T-cell (primary cell): ENCODE data around the gene CERS2. TPM values are rescaled to one million over a fixed set of nuclear protein-coding genes. Genes with fewer than 3 reads are reported as not detected.

Experiments used
- ATAC-seq, 4 experiments: fragments of 200-7000 bp in 3 of 4; fragments of 150-1000 bp in 1 of 4; cut with Tn5 transposase; replicated peaks in 1 of 4; 1 replicate in 3 of 4; 2 replicates in 1 of 4; pipeline ENCODE4 v1.10.0; 2021; ENCODE audit warnings: moderate library complexity in 3 of 4, mild to moderate bottlenecking in 2 of 4, moderate number of reproducible peaks in 1 of 4
- CTCF ChIA-PET, 2 donors: fragments of 300-600 bp; sonication (Branson Sonifier 250); formaldehyde crosslinking; loops; one replicate each; lab custom pipeline; 2022; ENCODE audit warnings: antibody characterized with exemption in 2 of 2; lab: Charles Lee
- POLR2A ChIA-PET, 2 donors: fragments of 300-600 bp; sonication (Branson Sonifier 250); formaldehyde crosslinking; loops; one replicate each; lab custom pipeline; 2022; ENCODE audit warnings: antibody characterized with exemption in 2 of 2; lab: Charles Lee
- DNase-seq, 35 experiments: peaks; one replicate each; pipeline versions ENCODE4 v3.0.0 to v3.0.0-alpha.2; 2013 to 2023
- H3K27ac ChIP-seq: one replicate; pipeline ENCODE4 v1.5.1; 2013; ENCODE audit warnings: low read length
- H3K27me3 ChIP-seq, 2 experiments: replicated peaks in 1 of 2; 1 replicate in 1 of 2; 2 replicates in 1 of 2; pipeline versions ENCODE4 v1.6.1 to v1.7.0; 2013; ENCODE audit warnings: low read length in 1 of 2, mixed read lengths in 1 of 2; ENCODE audit not compliant: control insufficient read depth in 2 of 2, insufficient read depth in 2 of 2; ENCODE audit errors: extremely low read depth in 1 of 2
- H3K36me3 ChIP-seq, 2 donors: 1 replicate in 1 of 2; 2 replicates in 1 of 2; pipeline versions ENCODE4 v1.6.1 to v1.7.0; 2013; ENCODE audit warnings: low read length in 1 of 2; ENCODE audit not compliant: control insufficient read depth in 2 of 2, insufficient read depth in 1 of 2; ENCODE audit errors: extremely low read depth in 1 of 2
- H3K4me1 ChIP-seq, 2 experiments: 1 replicate in 1 of 2; 2 replicates in 1 of 2; pipeline versions ENCODE4 v1.6.1 to v1.7.0; 2013; ENCODE audit warnings: low read length in 2 of 2, mixed read lengths in 1 of 2; ENCODE audit not compliant: insufficient read depth in 2 of 2, control insufficient read depth in 1 of 2; ENCODE audit errors: extremely low read depth in 1 of 2
- H3K4me3 ChIP-seq, 2 donors: 1 replicate in 1 of 2; 2 replicates in 1 of 2; pipeline versions ENCODE4 v1.5.1 to v1.7.0; 2013; ENCODE audit warnings: mild to moderate bottlenecking in 2 of 2, low read length in 1 of 2, moderate library complexity in 1 of 2; ENCODE audit not compliant: control insufficient read depth in 1 of 2; ENCODE audit errors: extremely low read depth in 1 of 2
- H3K9me3 ChIP-seq: 2 replicates; pipeline ENCODE4 v1.7.0; 2013
- H3K27ac Mint-ChIP-seq, 2 donors: one replicate each; pipeline ENCODE4 v1.8.0; 2020 to 2021; ENCODE audit warnings: mild to moderate bottlenecking in 2 of 2, mixed read lengths in 2 of 2
- H3K27me3 Mint-ChIP-seq, 2 donors: one replicate each; pipeline ENCODE4 v1.8.0; 2021 to 2022; ENCODE audit warnings: mixed read lengths in 2 of 2
- H3K36me3 Mint-ChIP-seq: one replicate; pipeline ENCODE4 v1.8.0; 2021; ENCODE audit warnings: mixed read lengths
- H3K4me1 Mint-ChIP-seq, 3 donors: one replicate each; pipeline ENCODE4 v1.8.0; 2020 to 2022; ENCODE audit warnings: mixed read lengths in 3 of 3, mild to moderate bottlenecking in 1 of 3
- H3K4me3 Mint-ChIP-seq, 3 donors: one replicate each; pipeline ENCODE4 v1.8.0; 2020 to 2022; ENCODE audit warnings: mild to moderate bottlenecking in 3 of 3, mixed read lengths in 3 of 3, moderate library complexity in 3 of 3
- H3K9me3 Mint-ChIP-seq, 3 donors: one replicate each; pipeline ENCODE4 v1.8.0; 2020 to 2022; ENCODE audit warnings: mixed read lengths in 3 of 3
- WGBS: methylation state at CpG from one replicate; pipeline ENCODE4 v1.1.5; 2013; ENCODE audit warnings: missing lambda C conversion rate; ENCODE audit not compliant: insufficient coverage; 5-methylcytosine and 5-hydroxymethylcytosine counted together
- total RNA-seq, 35 experiments: library from RNA in 6 of 35; stranded (reverse) in 6 of 35; fragments of 120-200 nt in 1 of 35; gene quantifications; one replicate each; pipeline versions ENCODE4 v1.2.1 to v1.2.4 and lab custom pipeline; 2013 to 2026

CERS2 gene
- total RNA-seq, 5 donors from 2014 or later (not counting 1 experiment from before 2014, with no cell fraction given), result 74.3 to 153 (median 135) TPM

- H3K27me3 Mint-ChIP-seq, result no peaks in the 10 kb centered on the region
- peak overlapping the region; percentile 40 for H3K27ac ChIP-seq
- peak overlapping the region; percentile 96 to 99 for H3K27ac Mint-ChIP-seq
- no peaks in the 10 kb centered on the region for H3K9me3 ChIP-seq
- WGBS, result 80% methylated on average over 1 of the region's 8 CpGs
- DNase-seq (no peak), ATAC-seq (no peak)
- peaks cover 8% of the 10 kb centered on the region for H3K36me3 Mint-ChIP-seq
- ChIA-PET POLR2A (no interaction called here), CTCF (interaction anchor here in 1 of 2 donors (0.6 kb wide), 1 partner anchor 330 kb away, joined by 4 read pairs; no protein-coding TSS in a partner anchor)
- no peaks in the 10 kb centered on the region for H3K9me3 Mint-ChIP-seq
- peak overlapping the region in 1 of 2 donors; percentile 82 for H3K4me3 ChIP-seq
- peaks cover 70 to 78% (median 74%) of the 10 kb centered on the region in 3 donors for H3K4me1 Mint-ChIP-seq
- no peaks in the 10 kb centered on the region for H3K27me3 ChIP-seq
- H3K36me3 ChIP-seq, result peaks cover 0 to 10% of the 10 kb centered on the region in 2 donors
- peak overlapping the region; percentile 96 to 98 (median 98) for H3K4me3 Mint-ChIP-seq
- H3K4me1 ChIP-seq, result peaks cover 34 to 63% of the 10 kb centered on the region in 2 experiments
Observed at GRCh38 chr1:151009674-151010345, 35.2 kb upstream of the CERS2 start.

DNA sequence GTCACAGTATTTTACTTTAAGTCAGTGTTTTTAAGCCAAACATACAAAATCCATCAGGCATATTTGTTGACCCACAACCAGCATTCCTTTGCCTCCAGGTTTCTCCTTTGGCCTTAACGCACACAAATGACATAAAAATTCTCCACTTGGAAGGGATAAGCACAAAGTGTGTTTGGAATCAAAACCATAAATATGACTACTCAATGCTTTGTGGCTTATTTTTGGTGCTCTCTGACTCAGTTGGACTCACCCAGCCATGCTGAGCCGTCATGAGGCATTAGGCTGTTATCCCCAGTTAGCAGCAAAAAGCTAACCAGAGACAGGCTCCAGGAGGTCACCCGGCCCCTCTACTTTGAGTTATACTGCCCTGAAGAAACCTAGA, 34.6 kb upstream of the CERS2 start:
- H3K4me3 ChIP-seq, result peak overlapping the region; percentile 80 to 82
- H3K9me3 ChIP-seq, result no peaks in the 10 kb centered on the region
- Mint-ChIP-seq H3K4me1 (peaks cover 72 to 82% (median 79%) of the 10 kb centered on the region in 3 donors), H3K27ac (peak overlapping the region; percentile 96 to 99), H3K9me3 (no peaks in the 10 kb centered on the region), H3K4me3 (peak overlapping the region; percentile 96 to 98 (median 98)), H3K36me3 (peaks cover 8% of the 10 kb centered on the region), H3K27me3 (no peaks in the 10 kb centered on the region)
- no peaks in the 10 kb centered on the region for H3K27me3 ChIP-seq
- H3K27ac ChIP-seq, result peak overlapping the region; percentile 97
- DNase-seq, result no peak
- peaks cover 0 to 10% of the 10 kb centered on the region in 2 donors for H3K36me3 ChIP-seq
- peaks cover 36 to 67% of the 10 kb centered on the region in 2 experiments for H3K4me1 ChIP-seq
- no peak for ATAC-seq
- ChIA-PET CTCF (interaction anchor here in 1 of 2 donors (0.6 kb wide), 1 partner anchor 330 kb away, joined by 4 read pairs; no protein-coding TSS in a partner anchor), POLR2A (no interaction called here)
- 69% methylated on average over 2 of the region's 3 CpGs for WGBS

DNA sequence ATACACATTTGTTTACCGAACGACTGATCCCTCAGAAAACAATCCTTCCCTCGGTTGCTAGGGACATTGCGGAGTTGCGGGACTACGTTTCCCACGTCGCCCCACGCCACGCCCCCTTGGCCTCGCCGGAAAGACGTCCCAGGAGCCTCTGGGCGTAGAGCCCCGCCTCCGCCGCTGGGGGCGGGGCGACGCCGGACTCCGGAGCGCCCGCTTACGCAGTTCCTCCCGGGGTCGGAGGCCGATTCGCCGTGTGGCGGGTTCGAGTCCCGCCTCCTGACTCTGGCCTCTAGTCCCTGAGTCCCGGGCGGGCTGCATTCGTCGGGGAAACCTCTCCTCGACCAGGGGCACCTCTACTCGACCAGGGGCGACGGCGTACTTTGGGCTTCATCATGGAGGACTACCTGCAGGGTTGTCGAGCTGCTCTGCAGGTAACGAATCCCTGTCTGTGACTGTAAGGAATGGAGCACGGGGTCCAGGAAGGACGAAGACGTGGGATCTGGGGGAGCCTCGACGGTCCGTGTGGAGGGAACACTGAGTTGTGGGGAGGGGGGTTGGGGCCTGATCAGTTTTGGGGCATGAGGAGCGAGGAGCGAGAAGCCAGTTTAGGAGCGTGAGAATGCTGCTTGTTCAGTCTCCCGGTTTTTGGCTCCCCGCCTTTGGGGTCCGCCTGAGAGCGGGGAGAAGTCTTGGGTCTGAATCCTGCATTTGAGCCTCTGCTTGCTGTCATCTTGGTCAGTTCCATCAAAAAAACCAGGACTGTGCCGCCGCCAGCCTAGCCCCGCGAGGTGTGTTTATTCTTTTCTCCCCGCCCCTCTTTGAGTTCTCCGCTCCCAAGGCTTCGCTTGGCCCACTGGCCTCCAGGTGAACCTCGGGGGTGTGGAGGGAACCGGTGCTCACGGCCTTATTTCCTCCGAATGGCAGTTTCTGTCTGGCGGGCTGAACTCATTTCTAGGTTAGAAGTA, 33.9 kb upstream of the CERS2 start, which contains the start of gene PRUNE1:
PRUNE1 (plus strand) TSS at position 206 of the 962 bp plus-strand sequence; CDS start at position 390, 184 bp downstream.
- H3K4me1 ChIP-seq, result peaks cover 36 to 72% of the 10 kb centered on the region in 2 experiments
- peaks cover 77 to 86% (median 83%) of the 10 kb centered on the region in 3 donors for H3K4me1 Mint-ChIP-seq
- peak within 1 kb of the TSS; percentile 80 to 82 for H3K4me3 ChIP-seq
- H3K36me3 Mint-ChIP-seq, result peaks cover 8% of the 10 kb centered on the region
- H3K27ac ChIP-seq, result peak within 1 kb of the TSS; percentile 97
- H3K9me3 Mint-ChIP-seq, result no peaks in the 10 kb centered on the region
- ChIA-PET CTCF (interaction anchor here in 1 of 2 donors (0.6 kb wide), 1 partner anchor 331 kb away, joined by 4 read pairs; no protein-coding TSS in a partner anchor), POLR2A (interaction anchor here in 1 of 2 donors (0.5 kb wide), 1 partner anchor 49 kb away, joined by 6 read pairs; no protein-coding TSS in a partner anchor)
- ATAC-seq, result peak; percentile 88 to 93 (median 92)
- H3K27me3 Mint-ChIP-seq, result no peaks in the 10 kb centered on the region
- DNase-seq, result peak; percentile 86 to 99 (median 95)
- peak within 1 kb of the TSS; percentile 96 to 99 for H3K27ac Mint-ChIP-seq
- no peaks in the 10 kb centered on the region for H3K9me3 ChIP-seq
- H3K27me3 ChIP-seq, result no peaks in the 10 kb centered on the region
- WGBS, result under 1% methylated on average over 58 of the region's 69 CpGs
- peaks cover 0 to 8% of the 10 kb centered on the region in 2 donors for H3K36me3 ChIP-seq
- H3K4me3 Mint-ChIP-seq, result peak within 1 kb of the TSS; percentile 96 to 98 (median 98)

DNA sequence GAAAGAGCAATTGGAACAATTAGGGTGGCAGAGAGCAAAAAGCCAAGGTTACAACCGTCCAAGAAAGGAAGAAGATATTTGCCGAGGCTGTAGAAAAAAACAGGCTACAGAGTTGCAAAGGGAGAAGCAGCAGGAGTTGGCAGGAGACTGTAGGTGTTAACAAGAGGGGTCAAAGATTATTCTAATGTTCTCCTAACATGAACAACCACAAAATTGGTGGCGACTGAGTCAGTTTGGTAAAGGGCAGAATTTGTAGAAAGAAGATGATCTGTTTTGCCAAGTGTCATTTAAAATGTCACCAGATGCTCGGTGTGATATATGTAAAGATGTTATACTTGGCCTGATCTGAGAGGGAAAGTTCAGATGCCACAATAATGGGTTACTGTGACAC, 33.2 kb upstream of the CERS2 start:
- ChIA-PET CTCF (interaction anchor here in 1 of 2 donors (3.4 kb wide), 1 partner anchor 12 kb away, joined by 30 read pairs; no protein-coding TSS in a partner anchor), POLR2A (no interaction called here)

GRCh38 chr1:151006327-151007052, 31.9 kb upstream of the CERS2 start, which contains the start of gene MINDY1:
Gene MINDY1 (minus strand): TSS chr1:151006902. CDS start chr1:151002617, 4,285 bp downstream.
- WGBS, result 18% methylated on average over 1 of the region's 18 CpGs
- Mint-ChIP-seq H3K4me3 (peak within 1 kb of the TSS; percentile 96 to 98 (median 98)), H3K36me3 (peaks cover 16% of the 10 kb centered on the region), H3K4me1 (peaks cover 85 to 89% (median 89%) of the 10 kb centered on the region in 3 donors), H3K27ac (peak within 1 kb of the TSS; percentile 96 to 99), H3K9me3 (no peaks in the 10 kb centered on the region), H3K27me3 (no peaks in the 10 kb centered on the region)
- peak in 2 of 4 experiments; percentile 14 to 17 for ATAC-seq
- Histone ChIP-seq H3K27ac (peak within 1 kb of the TSS; percentile 97), H3K9me3 (no peaks in the 10 kb centered on the region), H3K4me3 (peak within 1 kb of the TSS; percentile 80 to 85), H3K4me1 (peaks cover 46 to 82% of the 10 kb centered on the region in 2 experiments), H3K27me3 (no peaks in the 10 kb centered on the region), H3K36me3 (peaks cover 0 to 3% of the 10 kb centered on the region in 2 donors)
- ChIA-PET CTCF (interaction anchor here (0.5 to 3.4 kb wide), 12 partner anchors 10 to 619 kb away, joined by 3 to 30 read pairs (median 4); partner anchors contain the start of genes GABPB2 (in 1 of the 2) and TNFAIP8L2 (in 1 of the 2)), POLR2A (interaction anchor here (0.6 to 0.7 kb wide), 7 partner anchors 51 to 1119 kb away, joined by 3 to 7 read pairs (median 3); a partner anchor contains a TSS)
- DNase-seq, result peak in 7 of 35 experiments; percentile 19 to 55 (median 28)

More for the DNA sequence above, 33.2 kb upstream of the CERS2 start:
- Histone ChIP-seq H3K4me1 (peaks cover 38 to 79% of the 10 kb centered on the region in 2 experiments), H3K27me3 (no peaks in the 10 kb centered on the region), H3K36me3 (peaks cover 0 to 2% of the 10 kb centered on the region in 2 donors), H3K9me3 (no peaks in the 10 kb centered on the region), H3K27ac (peak overlapping the region; percentile 97), H3K4me3 (peak overlapping the region; percentile 80 to 82)
- no peak for DNase-seq
- peak in 1 of 4 experiments; percentile 7 for ATAC-seq
- peaks cover 9% of the 10 kb centered on the region for H3K36me3 Mint-ChIP-seq
- 25% methylated on average over 2 of the region's 4 CpGs for WGBS
- H3K27me3 Mint-ChIP-seq, result no peaks in the 10 kb centered on the region
- peaks cover 75 to 85% (median 82%) of the 10 kb centered on the region in 3 donors for H3K4me1 Mint-ChIP-seq
- H3K9me3 Mint-ChIP-seq, result no peaks in the 10 kb centered on the region
- H3K4me3 Mint-ChIP-seq, result peak overlapping the region; percentile 96 to 98 (median 98)
- H3K27ac Mint-ChIP-seq, result peak overlapping the region; percentile 96 to 99
